ENCODE measurements around the gene ASRGL1.

DNA sequence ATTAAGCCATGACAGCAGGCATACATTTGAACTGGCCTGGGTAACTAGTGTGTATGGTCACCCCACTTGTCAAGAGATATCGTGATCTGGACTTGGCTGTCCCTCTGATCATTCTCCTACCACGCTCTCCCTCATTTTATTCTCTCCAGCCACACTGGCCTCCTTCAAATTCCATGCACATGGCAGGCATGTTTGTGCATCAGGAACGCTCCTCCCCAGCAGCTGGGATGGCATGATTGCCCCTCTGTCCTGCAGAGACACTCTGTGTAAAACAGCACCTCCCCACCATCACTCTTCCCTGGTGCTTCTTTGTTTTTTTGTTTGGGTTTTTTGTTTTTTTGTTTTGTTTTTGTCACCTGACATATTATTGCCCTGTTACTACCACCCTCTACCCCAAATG is 50.1 kb downstream of the ASRGL1 start:
- TF ChIP-seq, protein P1, sequence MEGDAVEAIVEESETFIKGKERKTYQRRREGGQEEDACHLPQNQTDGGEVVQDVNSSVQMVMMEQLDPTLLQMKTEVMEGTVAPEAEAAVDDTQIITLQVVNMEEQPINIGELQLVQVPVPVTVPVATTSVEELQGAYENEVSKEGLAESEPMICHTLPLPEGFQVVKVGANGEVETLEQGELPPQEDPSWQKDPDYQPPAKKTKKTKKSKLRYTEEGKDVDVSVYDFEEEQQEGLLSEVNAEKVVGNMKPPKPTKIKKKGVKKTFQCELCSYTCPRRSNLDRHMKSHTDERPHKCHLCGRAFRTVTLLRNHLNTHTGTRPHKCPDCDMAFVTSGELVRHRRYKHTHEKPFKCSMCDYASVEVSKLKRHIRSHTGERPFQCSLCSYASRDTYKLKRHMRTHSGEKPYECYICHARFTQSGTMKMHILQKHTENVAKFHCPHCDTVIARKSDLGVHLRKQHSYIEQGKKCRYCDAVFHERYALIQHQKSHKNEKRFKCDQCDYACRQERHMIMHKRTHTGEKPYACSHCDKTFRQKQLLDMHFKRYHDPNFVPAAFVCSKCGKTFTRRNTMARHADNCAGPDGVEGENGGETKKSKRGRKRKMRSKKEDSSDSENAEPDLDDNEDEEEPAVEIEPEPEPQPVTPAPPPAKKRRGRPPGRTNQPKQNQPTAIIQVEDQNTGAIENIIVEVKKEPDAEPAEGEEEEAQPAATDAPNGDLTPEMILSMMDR (IDR thresholded peaks at IDR 0.05 in 8 of 11, conservative IDR thresholded peaks at IDR 0.05 in 3 of 11): no peak
- TF ChIP-seq POLR2A (IDR thresholded peaks at IDR 0.05) (no peak), POLR2AphosphoS5 (IDR thresholded peaks at IDR 0.05) (no peak)
